ENCODE results near the gene RYR2. TPM values are rescaled to one million over a fixed set of nuclear protein-coding genes. Genes with fewer than 3 reads are reported as not detected.

The RYR2 gene
- total RNA-seq, 6 experiments from 2014 or later = 0.05 to 0.17 TPM; not detected in 4

DNA sequence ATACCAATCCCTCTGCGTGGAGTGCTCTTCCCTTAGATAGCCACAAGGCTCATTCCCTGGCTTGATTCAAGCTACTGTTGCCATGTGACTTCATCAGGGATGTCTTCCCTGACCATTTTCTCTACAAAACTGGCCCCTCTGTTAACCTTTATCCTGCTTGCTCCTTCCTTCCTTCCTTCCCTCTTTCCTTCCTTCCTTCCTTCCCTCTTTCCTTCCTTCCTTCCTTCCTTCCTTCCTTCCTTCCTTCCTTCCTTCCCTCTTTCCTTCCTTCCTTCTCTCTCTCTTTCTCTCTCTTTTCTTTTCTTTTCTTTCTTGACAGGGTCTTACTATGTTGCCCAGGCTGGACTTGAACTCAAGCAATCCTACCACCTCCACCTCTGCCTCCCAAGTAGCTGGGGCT is 6.2 kb upstream of the RYR2 start:
- no peaks in the 10 kb centered on the region for H3K4me1 Mint-ChIP-seq (ENCODE audit: low read depth)
- H3K4me3 Mint-ChIP-seq = no peak overlapping the region
- TF ChIP-seq, protein P1, sequence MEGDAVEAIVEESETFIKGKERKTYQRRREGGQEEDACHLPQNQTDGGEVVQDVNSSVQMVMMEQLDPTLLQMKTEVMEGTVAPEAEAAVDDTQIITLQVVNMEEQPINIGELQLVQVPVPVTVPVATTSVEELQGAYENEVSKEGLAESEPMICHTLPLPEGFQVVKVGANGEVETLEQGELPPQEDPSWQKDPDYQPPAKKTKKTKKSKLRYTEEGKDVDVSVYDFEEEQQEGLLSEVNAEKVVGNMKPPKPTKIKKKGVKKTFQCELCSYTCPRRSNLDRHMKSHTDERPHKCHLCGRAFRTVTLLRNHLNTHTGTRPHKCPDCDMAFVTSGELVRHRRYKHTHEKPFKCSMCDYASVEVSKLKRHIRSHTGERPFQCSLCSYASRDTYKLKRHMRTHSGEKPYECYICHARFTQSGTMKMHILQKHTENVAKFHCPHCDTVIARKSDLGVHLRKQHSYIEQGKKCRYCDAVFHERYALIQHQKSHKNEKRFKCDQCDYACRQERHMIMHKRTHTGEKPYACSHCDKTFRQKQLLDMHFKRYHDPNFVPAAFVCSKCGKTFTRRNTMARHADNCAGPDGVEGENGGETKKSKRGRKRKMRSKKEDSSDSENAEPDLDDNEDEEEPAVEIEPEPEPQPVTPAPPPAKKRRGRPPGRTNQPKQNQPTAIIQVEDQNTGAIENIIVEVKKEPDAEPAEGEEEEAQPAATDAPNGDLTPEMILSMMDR (IDR thresholded peaks at IDR 0.05) = no peak
- H3K9me3 Mint-ChIP-seq = peaks cover 4% of the 10 kb centered on the region; the same call in 1 of the 2 replicates
- DNase-seq = no peak
- H3K27me3 Mint-ChIP-seq (ENCODE audit: insufficient read depth) = no peaks in the 10 kb centered on the region
- no peaks in the 10 kb centered on the region for H3K36me3 Mint-ChIP-seq (ENCODE audit: low read depth)
- no peak overlapping the region for H3K27ac Mint-ChIP-seq

- H3K36me3 Mint-ChIP-seq (ENCODE audit: low read depth) = peaks cover 7% of the 10 kb centered on the region
- H3K4me3 Mint-ChIP-seq = no peak overlapping the region
- no peaks in the 10 kb centered on the region for H3K4me1 Mint-ChIP-seq (ENCODE audit: low read depth)
- peaks cover 12% of the 10 kb centered on the region for H3K9me3 Mint-ChIP-seq
- H3K27ac Mint-ChIP-seq = no peak overlapping the region
- DNase-seq = no peak
- no peaks in the 10 kb centered on the region; the same call in 1 of the 2 replicates for H3K27me3 Mint-ChIP-seq (ENCODE audit: insufficient read depth)
- TF ChIP-seq, protein P1 (IDR thresholded peaks at IDR 0.05) = no peak
Measured at GRCh38 chr1:237038211-237038610, 3.8 kb upstream of the RYR2 start.

- H3K27ac Mint-ChIP-seq = no peak overlapping the region
- no peak for DNase-seq
- H3K9me3 Mint-ChIP-seq = peaks cover 24% of the 10 kb centered on the region
- H3K4me3 Mint-ChIP-seq = no peak overlapping the region
- no peaks in the 10 kb centered on the region; the same call in 1 of the 2 replicates for H3K27me3 Mint-ChIP-seq (ENCODE audit: insufficient read depth)
- peaks cover 7% of the 10 kb centered on the region for H3K36me3 Mint-ChIP-seq (ENCODE audit: low read depth)
- TF ChIP-seq, protein P1 (IDR thresholded peaks at IDR 0.05) = no peak
- no peaks in the 10 kb centered on the region for H3K4me1 Mint-ChIP-seq (ENCODE audit: low read depth)
Measured at GRCh38 chr1:237040823-237041222, 1.2 kb upstream of the RYR2 start.

GRCh38 chr1:237041461-237041794 is 556 bp upstream of the RYR2 start:
- no peaks in the 10 kb centered on the region; the same call in 1 of the 2 replicates for H3K27me3 Mint-ChIP-seq (ENCODE audit: insufficient read depth)
- peaks cover 24% of the 10 kb centered on the region for H3K9me3 Mint-ChIP-seq
- no peak for DNase-seq
- H3K36me3 Mint-ChIP-seq (ENCODE audit: low read depth) = peaks cover 7% of the 10 kb centered on the region
- no peaks in the 10 kb centered on the region for H3K4me1 Mint-ChIP-seq (ENCODE audit: low read depth)
- no peak overlapping the region for H3K4me3 Mint-ChIP-seq
- H3K27ac Mint-ChIP-seq = no peak overlapping the region
- TF ChIP-seq, protein P1 (IDR thresholded peaks at IDR 0.05) = no peak

- no peaks in the 10 kb centered on the region; the same call in 1 of the 2 replicates for H3K27me3 Mint-ChIP-seq (ENCODE audit: insufficient read depth)
- TF ChIP-seq, protein P1 (IDR thresholded peaks at IDR 0.05) = no peak
- H3K36me3 Mint-ChIP-seq (ENCODE audit: low read depth) = peaks cover 7% of the 10 kb centered on the region
- no peak overlapping the region for H3K4me3 Mint-ChIP-seq
- DNase-seq = no peak
- H3K4me1 Mint-ChIP-seq (ENCODE audit: low read depth) = no peaks in the 10 kb centered on the region
- H3K27ac Mint-ChIP-seq = no peak overlapping the region
- H3K9me3 Mint-ChIP-seq = peaks cover 24% of the 10 kb centered on the region
Measured at GRCh38 chr1:237042526-237042891, 525 bp downstream of the RYR2 start.
